SK-N-DZ (cell line): Measurements from ENCODE around the gene TNFAIP2.

ENCODE experiments used
- DNase-seq: peaks from one replicate; pipeline ENCODE4 v3.0.0-alpha.2; 2015; ENCODE audit warnings: low spot score

The TNFAIP2 gene

DNA sequence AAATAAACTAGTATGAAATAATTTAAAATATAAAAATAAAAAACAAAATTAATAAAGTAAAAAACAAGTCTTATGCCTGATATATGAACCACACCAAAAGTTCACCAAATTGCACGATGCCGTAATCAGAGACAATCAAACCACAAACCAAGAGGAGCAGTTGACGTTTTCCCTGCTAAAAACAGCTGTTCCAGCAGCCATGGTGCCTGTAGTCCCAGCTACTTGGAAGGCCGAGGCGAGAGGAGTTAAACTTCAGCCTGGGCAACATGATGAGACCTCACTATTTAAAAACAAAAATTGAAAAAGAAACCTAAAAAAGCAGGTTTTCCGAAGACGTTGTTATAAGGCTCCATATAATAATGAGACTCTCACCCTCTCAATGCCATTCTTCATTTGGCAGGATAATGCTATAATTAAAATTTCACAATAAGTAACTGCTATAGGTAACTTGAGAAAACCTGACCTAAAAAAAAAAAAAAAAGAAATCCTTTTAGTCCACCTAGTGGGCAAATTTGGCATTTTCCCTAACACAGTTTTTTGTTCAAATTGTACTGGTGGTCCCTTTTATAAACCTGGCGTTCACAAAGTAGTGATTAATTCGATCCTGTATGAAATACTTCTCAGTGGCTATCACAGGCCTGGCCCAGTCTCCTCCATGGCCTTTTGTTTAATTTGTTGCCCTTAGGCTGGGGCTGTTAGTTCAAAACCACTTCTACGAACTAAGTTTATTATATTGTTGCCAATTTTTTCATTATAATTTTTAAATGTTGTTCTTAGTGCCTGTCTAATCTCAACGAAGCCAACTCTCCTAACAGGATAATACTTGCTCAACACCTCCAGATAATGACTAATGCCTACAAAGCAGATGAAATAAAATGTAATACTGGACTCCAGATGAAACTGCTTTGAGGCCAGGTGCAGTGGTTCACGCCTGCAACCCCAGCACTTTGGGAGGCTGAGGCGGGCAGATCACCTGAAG lies 62.1 kb downstream of the TNFAIP2 start:
- DNase-seq: peak; percentile 41

DNA sequence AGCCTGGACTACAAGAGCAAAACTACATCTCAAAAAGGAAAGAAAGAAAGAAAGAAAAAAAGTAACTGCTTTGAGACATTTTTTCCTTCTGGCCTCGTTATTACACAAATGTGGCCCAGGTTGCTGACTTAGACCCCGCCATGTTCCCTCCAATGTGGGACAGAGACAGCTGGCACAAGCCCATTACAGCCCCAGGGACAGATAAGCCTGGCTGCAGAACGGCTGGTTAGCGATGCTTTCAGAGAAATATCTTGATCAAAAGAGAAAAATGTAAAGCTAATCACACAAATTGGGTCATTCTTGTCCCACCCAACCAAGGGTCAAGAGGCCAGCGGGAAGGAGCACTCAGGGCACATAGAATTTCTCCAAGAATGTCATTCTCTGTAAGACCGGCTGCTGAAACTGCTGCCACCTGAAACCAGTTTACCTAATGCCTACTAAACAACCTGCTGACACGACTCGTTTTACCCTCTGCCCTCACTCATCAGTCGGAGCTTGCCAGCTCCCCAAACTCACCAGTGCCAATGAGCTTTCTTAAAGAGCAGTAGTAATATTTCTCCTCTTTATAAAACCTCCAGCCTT lies 63.1 kb downstream of the TNFAIP2 start:
- no peak for DNase-seq
